B cell (primary cell): Measurements from ENCODE around the gene TRIO. TPM values are rescaled to one million over a fixed set of nuclear protein-coding genes. Genes with fewer than 3 reads are reported as not detected.

Experiments used
- ATAC-seq: fragments of 200-7000 bp; cut with Tn5 transposase; one replicate; pipeline ENCODE4 v1.10.0; 2021; ENCODE audit warnings: low read depth, mild to moderate bottlenecking, moderate number of reproducible peaks, moderate library complexity
- CTCF ChIA-PET: fragments of 350-600 bp; sonication (Branson Sonifier 250); formaldehyde crosslinking; loops from one replicate; lab custom pipeline; 2021; ENCODE audit warnings: antibody characterized with exemption, inconsistent platforms; lab: Charles Lee
- POLR2A ChIA-PET: fragments of 350-600 bp; sonication (Branson Sonifier 250); formaldehyde crosslinking; loops from one replicate; lab custom pipeline; 2021; ENCODE audit warnings: antibody characterized with exemption; lab: Charles Lee
- DNase-seq: peaks from one replicate; pipeline ENCODE4 v3.0.0; 2013
- H2AFZ ChIP-seq: 2 replicates; pipeline ENCODE4 v1.6.1; 2012; ENCODE audit warnings: mild to moderate bottlenecking, low read depth, low read length; ENCODE audit not compliant: insufficient read depth, poor library complexity, severe bottlenecking
- H3K27ac ChIP-seq, 2 donors: 1 replicate in 1 of 2; 2 replicates in 1 of 2; pipeline ENCODE4 v1.5.1; 2012 to 2013; ENCODE audit warnings: low read length in 2 of 2, mild to moderate bottlenecking in 2 of 2, moderate library complexity in 1 of 2
- H3K27me3 ChIP-seq, 4 experiments: fragments of 200-600 bp in 1 of 4; sonication (generic) in 1 of 4; replicated peaks in 1 of 4; 1 replicate in 2 of 4; 2 replicates in 2 of 4; pipeline versions ENCODE4 v1.6.1 to v1.7.0; 2013 to 2016; ENCODE audit warnings: low read length in 3 of 4, mild to moderate bottlenecking in 2 of 4, mixed read lengths in 1 of 4, moderate library complexity in 1 of 4; ENCODE audit not compliant: insufficient read depth in 4 of 4, control insufficient read depth in 3 of 4; ENCODE audit errors: control extremely low read depth in 1 of 4
- H3K36me3 ChIP-seq, 2 experiments: replicated peaks in 1 of 2; 1 replicate in 1 of 2; 2 replicates in 1 of 2; pipeline versions ENCODE4 v1.6.1 to v1.7.1; 2013; ENCODE audit warnings: low read length in 1 of 2; ENCODE audit not compliant: insufficient read depth in 2 of 2, control insufficient read depth in 1 of 2; ENCODE audit errors: control extremely low read depth in 1 of 2, extremely low read depth in 1 of 2
- H3K4me1 ChIP-seq, 2 donors: fragments of 200-600 bp in 1 of 2; sonication (generic) in 1 of 2; 1 replicate in 1 of 2; 2 replicates in 1 of 2; pipeline versions ENCODE4 v1.5.1 to v1.6.1; 2013 to 2017; ENCODE audit warnings: low read length in 2 of 2; ENCODE audit not compliant: control insufficient read depth in 2 of 2, insufficient read depth in 2 of 2
- H3K4me2 ChIP-seq: replicated peaks from 2 replicates; pipeline ENCODE3; 2012; ENCODE audit warnings: mild to moderate bottlenecking, low read depth, low read length; ENCODE audit not compliant: poor library complexity, severe bottlenecking
- H3K4me3 ChIP-seq, 5 experiments: fragments of 200-600 bp in 1 of 5; sonication (generic) in 1 of 5; 1 replicate in 3 of 5; 2 replicates in 2 of 5; pipeline versions ENCODE4 v1.5.1 to v1.7.0; 2011 to 2016; ENCODE audit warnings: low read length in 4 of 5, mild to moderate bottlenecking in 4 of 5, low read depth in 2 of 5, control low read depth in 1 of 5, moderate library complexity in 1 of 5; ENCODE audit not compliant: insufficient read depth in 1 of 5; ENCODE audit errors: control extremely low read depth in 1 of 5, extremely low read depth in 1 of 5
- H3K79me2 ChIP-seq: fragments of 200-600 bp; sonication (generic); one replicate; pipeline ENCODE4 v1.6.0; 2016; ENCODE audit warnings: low read length; ENCODE audit not compliant: control insufficient read depth, insufficient read depth
- H3K9ac ChIP-seq: fragments of 200-600 bp; sonication (generic); 2 replicates; pipeline ENCODE4 v1.6.1; 2017; ENCODE audit warnings: mild to moderate bottlenecking, low read length, moderate library complexity
- H3K9me3 ChIP-seq, 3 donors: one replicate each; pipeline versions ENCODE4 v1.6.1 to v1.7.1; 2013; ENCODE audit warnings: low read length in 2 of 3; ENCODE audit not compliant: control insufficient read depth in 2 of 3, insufficient read depth in 1 of 3; ENCODE audit errors: control extremely low read depth in 1 of 3
- H4K20me1 ChIP-seq: 2 replicates; pipeline ENCODE4 v1.6.0; 2012; ENCODE audit warnings: mild to moderate bottlenecking, low read length; ENCODE audit not compliant: insufficient read depth, control insufficient read depth, poor library complexity, severe bottlenecking
- H3K27ac Mint-ChIP-seq: one replicate; pipeline ENCODE4 v1.8.0; 2021; ENCODE audit warnings: mixed read lengths
- H3K27me3 Mint-ChIP-seq: one replicate; pipeline ENCODE4 v1.8.0; 2021; ENCODE audit warnings: mixed read lengths
- H3K4me1 Mint-ChIP-seq: one replicate; pipeline ENCODE4 v1.8.0; 2021; ENCODE audit warnings: mixed read lengths
- H3K4me3 Mint-ChIP-seq: one replicate; pipeline ENCODE4 v1.8.0; 2021; ENCODE audit warnings: mixed read lengths
- H3K9me3 Mint-ChIP-seq: one replicate; pipeline ENCODE4 v1.8.0; 2022; ENCODE audit warnings: mixed read lengths; ENCODE audit not compliant: insufficient read depth
- EZH2 ChIP-seq: IDR thresholded peaks from 2 replicates; pipeline ENCODE4 v1.6.1; 2012; ENCODE audit warnings: borderline replicate concordance, low read depth, mild to moderate bottlenecking, moderate library complexity, low read length; ENCODE audit not compliant: insufficient read depth, poor library complexity, severe bottlenecking
- WGBS: methylation state at CpG from one replicate; pipeline ENCODE4 v1.1.5; 2013; ENCODE audit warnings: missing lambda C conversion rate; ENCODE audit not compliant: insufficient coverage; 5-methylcytosine and 5-hydroxymethylcytosine counted together
- intact Hi-C: fragments of 100-400 bp; cut with micrococcal nuclease; formaldehyde crosslinking; loops from one replicate; pipeline ENCODE4 v1.10.0; 2022
- polyA plus RNA-seq: library from polyadenylated mRNA; depleted of rRNA; stranded (reverse); fragments of >200 nt; gene quantifications from 2 replicates; pipeline ENCODE4 v1.2.3, GENCODE V29; 2012
- total RNA-seq, 2 donors: library from RNA; stranded (reverse); fragments of 120-200 nt in 1 of 2; gene quantifications; 1 replicate in 1 of 2; 2 replicates in 1 of 2; pipeline versions ENCODE4 v1.2.3 to v1.2.4, GENCODE V29; 2013 to 2022
- TF ChIP-seq, protein P1 (sequence below): fragments of 200-600 bp; IDR thresholded peaks from one replicate; pipeline ENCODE4 v1.8.0; 2022; ENCODE audit warnings: antibody characterized with exemption, mild to moderate bottlenecking

The TRIO gene
- total and polyA plus RNA-seq, 2 donors (not counting 1 experiment from before 2014, with no cell fraction given): 90.5 to 479 TPM

DNA sequence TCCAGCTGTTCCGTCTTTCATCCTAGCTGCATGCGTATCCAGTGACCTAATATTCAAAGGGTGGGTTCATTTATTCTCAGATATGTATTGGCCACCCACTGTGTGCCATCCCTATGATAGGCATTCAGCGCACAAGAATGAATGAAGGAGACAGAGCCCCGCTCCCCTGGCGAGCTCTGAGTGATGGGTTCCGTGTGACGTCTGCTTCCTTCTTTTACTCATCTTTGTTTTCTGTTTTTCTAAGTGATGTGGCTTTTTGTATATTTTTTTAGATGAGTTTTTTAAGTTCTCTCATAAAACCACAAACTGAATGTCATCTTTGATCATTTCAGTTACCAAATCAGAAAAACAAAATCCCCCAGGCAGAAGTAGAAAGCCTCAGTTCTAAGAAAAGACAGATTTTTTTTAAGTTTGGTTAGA lies 270.2 kb downstream of the TRIO start:
- ChIA-PET POLR2A (no interaction called here), CTCF (interaction anchor here (1.4 kb wide), 1 partner anchor 235 kb away, joined by 4 read pairs; no protein-coding TSS in a partner anchor)
- H3K9ac ChIP-seq: no peak overlapping the region
- WGBS: 83% methylated on average over 1 of the region's 7 CpGs
- peaks cover 0 to 86% of the 10 kb centered on the region in 2 experiments for H3K36me3 ChIP-seq
- Mint-ChIP-seq H3K4me1 (peaks cover 14% of the 10 kb centered on the region), H3K27me3 (no peaks in the 10 kb centered on the region), H3K4me3 (no peak overlapping the region), H3K27ac (no peak overlapping the region), H3K9me3 (no peaks in the 10 kb centered on the region)
- no peak overlapping the region for H3K4me2 ChIP-seq
- H3K4me1 ChIP-seq: peaks cover 0 to 7% of the 10 kb centered on the region in 2 donors
- intact Hi-C loops: no loop called here
- no peak overlapping the region for H2AFZ ChIP-seq
- TF ChIP-seq, protein P1, sequence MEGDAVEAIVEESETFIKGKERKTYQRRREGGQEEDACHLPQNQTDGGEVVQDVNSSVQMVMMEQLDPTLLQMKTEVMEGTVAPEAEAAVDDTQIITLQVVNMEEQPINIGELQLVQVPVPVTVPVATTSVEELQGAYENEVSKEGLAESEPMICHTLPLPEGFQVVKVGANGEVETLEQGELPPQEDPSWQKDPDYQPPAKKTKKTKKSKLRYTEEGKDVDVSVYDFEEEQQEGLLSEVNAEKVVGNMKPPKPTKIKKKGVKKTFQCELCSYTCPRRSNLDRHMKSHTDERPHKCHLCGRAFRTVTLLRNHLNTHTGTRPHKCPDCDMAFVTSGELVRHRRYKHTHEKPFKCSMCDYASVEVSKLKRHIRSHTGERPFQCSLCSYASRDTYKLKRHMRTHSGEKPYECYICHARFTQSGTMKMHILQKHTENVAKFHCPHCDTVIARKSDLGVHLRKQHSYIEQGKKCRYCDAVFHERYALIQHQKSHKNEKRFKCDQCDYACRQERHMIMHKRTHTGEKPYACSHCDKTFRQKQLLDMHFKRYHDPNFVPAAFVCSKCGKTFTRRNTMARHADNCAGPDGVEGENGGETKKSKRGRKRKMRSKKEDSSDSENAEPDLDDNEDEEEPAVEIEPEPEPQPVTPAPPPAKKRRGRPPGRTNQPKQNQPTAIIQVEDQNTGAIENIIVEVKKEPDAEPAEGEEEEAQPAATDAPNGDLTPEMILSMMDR: no peak
- no peak for TF ChIP-seq EZH2
- H3K27ac ChIP-seq: no peak overlapping the region
- no peaks in the 10 kb centered on the region for H3K27me3 ChIP-seq
- no peak for ATAC-seq
- no peaks in the 10 kb centered on the region for H3K79me2 ChIP-seq
- no peaks in the 10 kb centered on the region for H3K9me3 ChIP-seq
- H4K20me1 ChIP-seq: no peaks in the 10 kb centered on the region
- no peak for DNase-seq
- H3K4me3 ChIP-seq: no peak overlapping the region

DNA sequence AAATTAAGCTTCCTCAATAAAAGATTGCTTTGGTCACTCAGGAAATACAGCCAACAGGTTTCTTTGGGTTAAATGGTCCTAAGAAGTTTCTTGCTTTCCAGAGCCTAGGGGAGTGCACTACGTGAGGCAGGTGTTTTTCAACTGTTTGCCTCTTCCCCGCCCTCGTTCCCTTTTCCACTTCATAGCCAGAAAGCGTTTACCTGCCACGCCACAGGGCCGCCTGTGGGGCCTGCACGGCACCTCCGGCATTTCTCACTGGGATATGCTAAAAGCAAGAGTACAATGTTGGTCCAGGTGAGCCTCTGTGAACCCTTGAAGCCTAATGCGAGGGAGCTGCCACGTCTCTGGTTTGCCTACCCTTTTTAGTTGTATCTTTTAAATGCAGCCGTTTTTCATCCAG lies 270.9 kb downstream of the TRIO start:
- Histone ChIP-seq H3K36me3 (peaks cover 0 to 86% of the 10 kb centered on the region in 2 experiments), H3K79me2 (no peaks in the 10 kb centered on the region), H3K27ac (no peak overlapping the region), H4K20me1 (no peaks in the 10 kb centered on the region), H3K4me3 (no peak overlapping the region), H3K9me3 (no peaks in the 10 kb centered on the region), H3K27me3 (no peaks in the 10 kb centered on the region), H3K4me1 (peaks cover 0 to 7% of the 10 kb centered on the region in 2 donors), H2AFZ (no peak overlapping the region), H3K4me2 (no peak overlapping the region), H3K9ac (no peak overlapping the region)
- Mint-ChIP-seq H3K9me3 (no peaks in the 10 kb centered on the region), H3K27ac (no peak overlapping the region), H3K27me3 (no peaks in the 10 kb centered on the region), H3K4me3 (no peak overlapping the region), H3K4me1 (peaks cover 14% of the 10 kb centered on the region)
- ATAC-seq (no peak), DNase-seq (no peak)
- POLR2A ChIA-PET: no interaction called here
- CTCF ChIA-PET: interaction anchor here (1.4 kb wide), 1 partner anchor 234 kb away, joined by 4 read pairs; no protein-coding TSS in a partner anchor
- intact Hi-C loops: no loop called here
- TF ChIP-seq, protein P1: no peak
- no peak for TF ChIP-seq EZH2
- WGBS: 96% methylated on average over 10 of the region's 11 CpGs
